ENCODE results near the gene KCNMA1.
"Not testable (repeated sequence)": the region's sequence is repeated elsewhere in the genome, so short reads cannot be mapped to it uniquely, and the experiment has no call there.

KCNMA1 gene

GRCh38 chr10:77664008-77664407 lies 26.4 kb upstream of the KCNMA1 start:
- no peak for TF ChIP-seq CTCF (IDR thresholded peaks at IDR 0.05; ENCODE audit: control insufficient read depth, extremely low read depth, insufficient read depth)
- DNase-seq (ENCODE audit: low read depth) = no peak
- H3K4me3 ChIP-seq (ENCODE audit: low read depth, low read length) = no peak overlapping the region

- no peak for DNase-seq (ENCODE audit: low read depth)
- no peak for TF ChIP-seq CTCF (IDR thresholded peaks at IDR 0.05; ENCODE audit: control insufficient read depth, extremely low read depth, insufficient read depth)
- no peak overlapping the region for H3K4me3 ChIP-seq (ENCODE audit: low read depth, low read length)
Observed at GRCh38 chr10:77661674-77662073, 24.1 kb upstream of the KCNMA1 start.

GRCh38 chr10:77661100-77661499 lies 23.5 kb upstream of the KCNMA1 start:
- DNase-seq (ENCODE audit: low read depth) = no peak
- no peak for TF ChIP-seq CTCF (IDR thresholded peaks at IDR 0.05; ENCODE audit: control insufficient read depth, extremely low read depth, insufficient read depth)
- no peak overlapping the region for H3K4me3 ChIP-seq (ENCODE audit: low read depth, low read length)

- not testable (repeated sequence) for H3K4me3 ChIP-seq (ENCODE audit: low read depth, low read length); DNase-seq (ENCODE audit: low read depth)
Observed at GRCh38 chr10:77659046-77659670, 21.6 kb upstream of the KCNMA1 start.

- TF ChIP-seq CTCF (IDR thresholded peaks at IDR 0.05; ENCODE audit: control insufficient read depth, extremely low read depth, insufficient read depth) = no peak
- DNase-seq (ENCODE audit: low read depth) = no peak
- H3K4me3 ChIP-seq (ENCODE audit: low read depth, low read length) = no peak overlapping the region
Observed at GRCh38 chr10:77653210-77653609, 15.6 kb upstream of the KCNMA1 start.

- H3K4me3 ChIP-seq (ENCODE audit: low read depth, low read length) = no peak overlapping the region
- DNase-seq (ENCODE audit: low read depth) = no peak
- no peak for TF ChIP-seq CTCF (IDR thresholded peaks at IDR 0.05; ENCODE audit: control insufficient read depth, extremely low read depth, insufficient read depth)
Observed at GRCh38 chr10:77649333-77650331, 12.0 kb upstream of the KCNMA1 start.

- H3K4me3 ChIP-seq (ENCODE audit: low read depth, low read length) = no peak overlapping the region
- no peak for DNase-seq (ENCODE audit: low read depth)
- no peak for TF ChIP-seq CTCF (IDR thresholded peaks at IDR 0.05; ENCODE audit: control insufficient read depth, extremely low read depth, insufficient read depth)
Observed at GRCh38 chr10:77648472-77648871, 10.9 kb upstream of the KCNMA1 start.

All from LNCaP clone FGC (cell line).